MM.1S (cell line): ENCODE data around the gene SSH3.

Experiments
- EZH2phosphoT487 ChIP-seq: fragments of 300-600 bp; sonication (generic); IDR thresholded peaks from 2 replicates; pipeline ENCODE4 v1.6.1; 2018; ENCODE audit warnings: antibody characterized with exemption, low read length
- TF ChIP-seq, protein P1 (sequence below): fragments of 300-600 bp; sonication (generic); IDR thresholded peaks from 2 replicates; pipeline ENCODE4 v1.5.1; 2016; ENCODE audit warnings: antibody characterized with exemption, low read length, mixed read lengths

DNA sequence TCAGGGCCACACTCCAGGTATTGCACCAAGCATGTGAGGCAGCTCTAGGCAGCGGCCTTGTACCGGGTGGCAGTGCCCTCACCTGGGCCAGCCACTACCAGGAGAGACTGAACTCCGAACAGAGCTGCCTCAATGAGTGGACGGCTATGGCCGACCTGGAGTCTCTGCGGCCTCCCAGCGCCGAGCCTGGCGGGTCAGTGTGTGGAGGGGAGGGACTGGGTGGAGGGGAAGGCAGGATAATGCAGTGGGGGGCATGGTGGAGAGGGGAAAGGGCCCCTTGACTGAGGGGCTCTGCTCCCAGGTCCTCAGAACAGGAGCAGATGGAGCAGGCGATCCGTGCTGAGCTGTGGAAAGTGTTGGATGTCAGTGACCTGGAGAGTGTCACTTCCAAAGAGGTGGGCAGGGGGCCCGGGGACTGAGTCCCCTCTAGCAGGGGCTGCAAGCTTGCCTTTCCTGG lies 4.2 kb downstream of the SSH3 start:
- TF ChIP-seq, protein P1, sequence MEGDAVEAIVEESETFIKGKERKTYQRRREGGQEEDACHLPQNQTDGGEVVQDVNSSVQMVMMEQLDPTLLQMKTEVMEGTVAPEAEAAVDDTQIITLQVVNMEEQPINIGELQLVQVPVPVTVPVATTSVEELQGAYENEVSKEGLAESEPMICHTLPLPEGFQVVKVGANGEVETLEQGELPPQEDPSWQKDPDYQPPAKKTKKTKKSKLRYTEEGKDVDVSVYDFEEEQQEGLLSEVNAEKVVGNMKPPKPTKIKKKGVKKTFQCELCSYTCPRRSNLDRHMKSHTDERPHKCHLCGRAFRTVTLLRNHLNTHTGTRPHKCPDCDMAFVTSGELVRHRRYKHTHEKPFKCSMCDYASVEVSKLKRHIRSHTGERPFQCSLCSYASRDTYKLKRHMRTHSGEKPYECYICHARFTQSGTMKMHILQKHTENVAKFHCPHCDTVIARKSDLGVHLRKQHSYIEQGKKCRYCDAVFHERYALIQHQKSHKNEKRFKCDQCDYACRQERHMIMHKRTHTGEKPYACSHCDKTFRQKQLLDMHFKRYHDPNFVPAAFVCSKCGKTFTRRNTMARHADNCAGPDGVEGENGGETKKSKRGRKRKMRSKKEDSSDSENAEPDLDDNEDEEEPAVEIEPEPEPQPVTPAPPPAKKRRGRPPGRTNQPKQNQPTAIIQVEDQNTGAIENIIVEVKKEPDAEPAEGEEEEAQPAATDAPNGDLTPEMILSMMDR: no peak
- TF ChIP-seq EZH2phosphoT487: no peak
